H9 (cell line): ENCODE data around the gene MYH7. TPM values are rescaled to one million over a fixed set of nuclear protein-coding genes. Genes with fewer than 3 reads are reported as not detected.
A peak's percentile ranks its signal among the peaks of the same experiment; 100 is the strongest.

Experiments used
- DNase-seq: peaks from one replicate; pipeline ENCODE4 v3.0.0-alpha.2; 2017
- H2AFZ ChIP-seq: one replicate; pipeline ENCODE4 v1.6.1; 2013; ENCODE audit warnings: mild to moderate bottlenecking, low read length, control low read depth, moderate library complexity
- H2AK5ac ChIP-seq: 2 replicates; pipeline ENCODE4 v1.6.1; 2013; ENCODE audit warnings: low read length, control low read depth, mixed read lengths; ENCODE audit not compliant: insufficient read length
- H2BK120ac ChIP-seq: one replicate; pipeline ENCODE4 v1.6.1; 2013; ENCODE audit warnings: low read depth, mild to moderate bottlenecking, low read length, control low read depth, inconsistent platforms; ENCODE audit not compliant: poor library complexity, severe bottlenecking
- H2BK12ac ChIP-seq: 2 replicates; pipeline ENCODE4 v1.6.1; 2013; ENCODE audit warnings: low read length, control low read depth, mixed read lengths, low read depth; ENCODE audit not compliant: insufficient read length
- H2BK15ac ChIP-seq: 2 replicates; pipeline ENCODE4 v1.6.1; 2013; ENCODE audit warnings: low read depth, low read length, control low read depth
- H2BK20ac ChIP-seq: one replicate; pipeline ENCODE4 v1.6.1; 2013; ENCODE audit warnings: low read depth, mild to moderate bottlenecking, low read length, control low read depth, inconsistent platforms; ENCODE audit not compliant: poor library complexity, severe bottlenecking
- H2BK5ac ChIP-seq: 2 replicates; pipeline ENCODE4 v1.6.1; 2013; ENCODE audit warnings: low read length, control low read depth, mixed read lengths; ENCODE audit not compliant: insufficient read length
- H3K14ac ChIP-seq: 2 replicates; pipeline ENCODE4 v1.6.1; 2013; ENCODE audit warnings: low read length, control low read depth; ENCODE audit not compliant: insufficient read depth
- H3K18ac ChIP-seq: 2 replicates; pipeline ENCODE4 v1.6.1; 2013; ENCODE audit warnings: low read depth, mild to moderate bottlenecking, mixed read lengths, low read length, control low read depth; ENCODE audit not compliant: insufficient read length
- H3K23ac ChIP-seq: 2 replicates; pipeline ENCODE4 v1.6.1; 2013; ENCODE audit warnings: low read length, control low read depth, mixed read lengths, low read depth; ENCODE audit not compliant: insufficient read length
- H3K23me2 ChIP-seq: 2 replicates; pipeline ENCODE4 v1.6.1; 2013; ENCODE audit warnings: low read depth, mild to moderate bottlenecking, mixed read lengths, low read length, control low read depth; ENCODE audit not compliant: insufficient read length, poor library complexity, severe bottlenecking
- H3K27ac ChIP-seq: 2 replicates; pipeline ENCODE4 v1.5.1; 2013; ENCODE audit warnings: low read length, control low read depth, mixed read lengths, low read depth; ENCODE audit not compliant: insufficient read length
- H3K27me3 ChIP-seq: 2 replicates; pipeline ENCODE4 v1.6.1; 2013; ENCODE audit warnings: low read length, control low read depth, inconsistent platforms; ENCODE audit not compliant: insufficient read depth
- H3K4ac ChIP-seq: 2 replicates; pipeline ENCODE4 v1.6.1; 2013; ENCODE audit warnings: low read depth, mild to moderate bottlenecking, control low read depth, inconsistent platforms, low read length, moderate library complexity
- H3K4me1 ChIP-seq: 2 replicates; pipeline ENCODE4 v1.6.1; 2013; ENCODE audit warnings: low read length, control low read depth, inconsistent platforms; ENCODE audit not compliant: insufficient read depth
- H3K4me2 ChIP-seq: 2 replicates; pipeline ENCODE4 v1.6.1; 2013; ENCODE audit warnings: low read length, control low read depth, mixed read lengths; ENCODE audit not compliant: insufficient read length, insufficient read depth
- H3K56ac ChIP-seq: 2 replicates; pipeline ENCODE4 v1.6.1; 2013; ENCODE audit warnings: low read depth, mild to moderate bottlenecking, mixed read lengths, low read length, control low read depth; ENCODE audit not compliant: insufficient read length
- H3K79me1 ChIP-seq: 2 replicates; pipeline ENCODE4 v1.6.1; 2013; ENCODE audit warnings: low read depth, mild to moderate bottlenecking, moderate library complexity, low read length, control low read depth, inconsistent platforms; ENCODE audit not compliant: insufficient read depth, poor library complexity, severe bottlenecking
- H3K79me2 ChIP-seq: 2 replicates; pipeline ENCODE4 v1.6.1; 2013; ENCODE audit warnings: low read length, control low read depth, inconsistent platforms; ENCODE audit not compliant: insufficient read depth
- H3K9ac ChIP-seq: 2 replicates; pipeline ENCODE4 v1.6.1; 2013; ENCODE audit warnings: low read length, control low read depth, mixed read lengths; ENCODE audit not compliant: insufficient read length; ENCODE audit errors: extremely low read depth
- H3K9me3 ChIP-seq: one replicate; pipeline ENCODE4 v1.6.1; 2013; ENCODE audit warnings: low read depth, low read length, inconsistent platforms; ENCODE audit not compliant: control insufficient read depth
- H3T11ph ChIP-seq: one replicate; pipeline ENCODE4 v1.6.1; 2013; ENCODE audit warnings: mild to moderate bottlenecking, low read length, control low read depth, inconsistent platforms
- H4K20me1 ChIP-seq: one replicate; pipeline ENCODE4 v1.6.1; 2013; ENCODE audit not compliant: control insufficient read depth, insufficient read length, insufficient read depth
- H4K5ac ChIP-seq: 2 replicates; pipeline ENCODE4 v1.6.1; 2013; ENCODE audit warnings: low read depth, mild to moderate bottlenecking, mixed read lengths, low read length, control low read depth; ENCODE audit not compliant: insufficient read length
- H4K8ac ChIP-seq: replicated peaks from 2 replicates; pipeline ENCODE4 v1.6.1; 2013; ENCODE audit warnings: low read length, control low read depth, mixed read lengths, low read depth; ENCODE audit not compliant: insufficient read length
- H4K91ac ChIP-seq: 2 replicates; pipeline ENCODE4 v1.6.1; 2013; ENCODE audit warnings: low read depth, mild to moderate bottlenecking, moderate library complexity, mixed read lengths, low read length, control low read depth; ENCODE audit not compliant: insufficient read length
- H3K27ac Mint-ChIP-seq, 3 experiments: 2 replicates in 2 of 3; 3 replicates in 1 of 3; pipeline ENCODE4 v1.8.0; 2020 to 2021; ENCODE audit warnings: mixed read lengths in 3 of 3, mild to moderate bottlenecking in 1 of 3, moderate library complexity in 1 of 3
- H3K27me3 Mint-ChIP-seq: 2 replicates; pipeline ENCODE4 v1.8.0; 2021; ENCODE audit warnings: low read depth, mild to moderate bottlenecking, moderate library complexity, mixed read lengths
- H3K36me3 Mint-ChIP-seq, 3 experiments: 2 replicates in 2 of 3; 3 replicates in 1 of 3; pipeline ENCODE4 v1.8.0; 2020 to 2021; ENCODE audit warnings: low read depth in 3 of 3, mixed read lengths in 3 of 3; ENCODE audit not compliant: insufficient read depth in 1 of 3
- H3K4me1 Mint-ChIP-seq, 2 experiments: 2 replicates each; pipeline ENCODE4 v1.8.0; 2020; ENCODE audit warnings: mixed read lengths in 2 of 2
- H3K4me3 Mint-ChIP-seq, 2 experiments: 2 replicates in 1 of 2; 3 replicates in 1 of 2; pipeline ENCODE4 v1.8.0; 2020 to 2021; ENCODE audit warnings: mild to moderate bottlenecking in 2 of 2, mixed read lengths in 2 of 2, moderate library complexity in 1 of 2
- H3K9me3 Mint-ChIP-seq, 2 experiments: 2 replicates in 1 of 2; 3 replicates in 1 of 2; pipeline ENCODE4 v1.8.0; 2020; ENCODE audit warnings: mild to moderate bottlenecking in 2 of 2, mixed read lengths in 2 of 2, moderate library complexity in 1 of 2
- WGBS: extraction: QIAGEN DNeasy Blood & Tissue Kit; methylation state at CpG from one replicate; pipeline ENCODE4 v1.1.7; 2013; ENCODE audit warnings: missing lambda C conversion rate, low lambda C conversion rate, mixed read lengths; ENCODE audit not compliant: insufficient read length; ENCODE audit errors: extremely low coverage; 5-methylcytosine and 5-hydroxymethylcytosine counted together
- total RNA-seq: library from RNA; stranded (reverse); gene quantifications from 2 replicates; pipeline ENCODE4 v1.2.1, GENCODE V29; 2021
- TF ChIP-seq, protein P1 (sequence below): fragments of 200-600 bp; sonication (generic); conservative IDR thresholded peaks from 3 replicates; pipeline ENCODE4 v1.8.0; 2021; ENCODE audit warnings: antibody characterized with exemption, mild to moderate bottlenecking

MYH7 gene
- total RNA-seq, 1 experiment from 2014 or later: not detected

DNA sequence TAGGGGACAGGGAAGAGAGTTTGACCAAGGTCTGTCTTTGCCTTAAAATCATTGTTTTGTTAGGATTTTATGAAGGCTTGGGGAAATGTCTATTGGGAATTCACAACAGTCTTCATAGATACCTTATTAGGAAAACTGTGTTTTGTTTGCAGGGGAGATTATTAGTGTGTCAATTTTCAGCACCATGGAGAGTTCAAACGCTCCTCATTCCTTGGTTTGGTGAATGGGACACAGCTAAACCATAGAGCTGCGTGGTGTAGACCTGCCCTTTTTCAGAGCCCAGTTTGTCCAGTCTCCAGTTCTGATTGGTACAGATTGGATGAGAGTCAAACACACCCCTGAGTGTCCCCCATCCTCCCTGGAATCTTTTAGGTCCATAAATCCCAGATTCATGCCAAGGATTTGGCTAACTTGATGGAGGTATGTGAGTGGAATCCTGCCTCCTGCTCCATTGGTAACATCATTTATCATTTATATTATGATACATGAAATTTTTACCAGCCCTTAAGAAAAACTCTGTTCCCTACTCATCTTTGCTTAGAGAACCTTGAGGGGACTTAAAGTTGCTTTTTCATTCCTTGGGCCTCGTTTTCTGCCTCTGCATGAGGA, 46.0 kb upstream of the MYH7 start:
- DNase-seq: no peak
- H3K27ac Mint-ChIP-seq: peak overlapping the region in 1 of 3 experiments; percentile 88; a peak in 1 of 7 replicates
- Histone ChIP-seq H3K4me1 (peaks cover 16% of the 10 kb centered on the region), H3K79me1 (no peaks in the 10 kb centered on the region), H3K27ac (no peak overlapping the region), H4K20me1 (no peaks in the 10 kb centered on the region), H3K4me2 (no peak overlapping the region), H2BK15ac (no peak overlapping the region), H2BK12ac (no peak overlapping the region), H3K23ac (no peak overlapping the region), H3K4ac (no peak overlapping the region), H3K9me3 (no peaks in the 10 kb centered on the region), H2BK5ac (no peak overlapping the region), H3K14ac (no peak overlapping the region), H3K18ac (no peak overlapping the region), H4K5ac (no peak overlapping the region), H3K79me2 (no peaks in the 10 kb centered on the region), H3K23me2 (no peaks in the 10 kb centered on the region), H4K8ac (no peak overlapping the region), H2AK5ac (no peak overlapping the region), H3K56ac (no peak overlapping the region), H4K91ac (no peak overlapping the region), H2BK20ac (no peak overlapping the region), H3T11ph (no peak overlapping the region), H2AFZ (no peak overlapping the region), H3K9ac (no peak overlapping the region), H3K27me3 (no peaks in the 10 kb centered on the region), H2BK120ac (no peak overlapping the region)
- peaks cover 50 to 52% of the 10 kb centered on the region in 2 experiments for H3K4me1 Mint-ChIP-seq
- no CpG with 5 or more reads among the region's 3 CpGs for WGBS
- TF ChIP-seq, protein P1, sequence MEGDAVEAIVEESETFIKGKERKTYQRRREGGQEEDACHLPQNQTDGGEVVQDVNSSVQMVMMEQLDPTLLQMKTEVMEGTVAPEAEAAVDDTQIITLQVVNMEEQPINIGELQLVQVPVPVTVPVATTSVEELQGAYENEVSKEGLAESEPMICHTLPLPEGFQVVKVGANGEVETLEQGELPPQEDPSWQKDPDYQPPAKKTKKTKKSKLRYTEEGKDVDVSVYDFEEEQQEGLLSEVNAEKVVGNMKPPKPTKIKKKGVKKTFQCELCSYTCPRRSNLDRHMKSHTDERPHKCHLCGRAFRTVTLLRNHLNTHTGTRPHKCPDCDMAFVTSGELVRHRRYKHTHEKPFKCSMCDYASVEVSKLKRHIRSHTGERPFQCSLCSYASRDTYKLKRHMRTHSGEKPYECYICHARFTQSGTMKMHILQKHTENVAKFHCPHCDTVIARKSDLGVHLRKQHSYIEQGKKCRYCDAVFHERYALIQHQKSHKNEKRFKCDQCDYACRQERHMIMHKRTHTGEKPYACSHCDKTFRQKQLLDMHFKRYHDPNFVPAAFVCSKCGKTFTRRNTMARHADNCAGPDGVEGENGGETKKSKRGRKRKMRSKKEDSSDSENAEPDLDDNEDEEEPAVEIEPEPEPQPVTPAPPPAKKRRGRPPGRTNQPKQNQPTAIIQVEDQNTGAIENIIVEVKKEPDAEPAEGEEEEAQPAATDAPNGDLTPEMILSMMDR: no peak
- H3K27me3 Mint-ChIP-seq: no peaks in the 10 kb centered on the region
- peaks cover 7 to 28% (median 20%) of the 10 kb centered on the region in 3 experiments; a peak in 6 of 7 replicates for H3K36me3 Mint-ChIP-seq
- H3K9me3 Mint-ChIP-seq: no peaks in the 10 kb centered on the region; a peak in 1 of 5 replicates
- peak overlapping the region in 1 of 2 experiments; percentile 60; a peak in 1 of 5 replicates for H3K4me3 Mint-ChIP-seq
